ENCODE measurements around the gene SEMG1. TPM values are rescaled to one million over a fixed set of nuclear protein-coding genes. Genes with fewer than 3 reads are reported as not detected.

The SEMG1 gene
- total RNA-seq, 1 experiment from 2014 or later: 2.0 TPM

- WGBS (ENCODE audit: extremely low coverage, insufficient read length, low lambda C conversion rate): no CpG with 5 or more reads among the region's 4 CpGs
- H3K14ac ChIP-seq (ENCODE audit: insufficient read depth, low read length): no peak overlapping the region
- H2BK20ac ChIP-seq (ENCODE audit: low read depth, low read length, poor library complexity, severe bottlenecking): no peak overlapping the region
- no peak for TF ChIP-seq CTCF (conservative IDR thresholded peaks at IDR 0.05)
- H4K5ac ChIP-seq (ENCODE audit: insufficient read length, low read depth, low read length): no peak overlapping the region
- H3K4me1 Mint-ChIP-seq: no peaks in the 10 kb centered on the region
- H2BK15ac ChIP-seq (ENCODE audit: low read depth, low read length): no peak overlapping the region
- H3K27me3 ChIP-seq (ENCODE audit: insufficient read depth, low read length): no peaks in the 10 kb centered on the region
- no peak overlapping the region for H2AK5ac ChIP-seq (ENCODE audit: insufficient read length, low read length)
- no peaks in the 10 kb centered on the region for H3K4me1 ChIP-seq (ENCODE audit: insufficient read depth, low read length)
- no peak overlapping the region for H3K4me2 ChIP-seq (ENCODE audit: insufficient read depth, insufficient read length, low read length)
- no peaks in the 10 kb centered on the region for H3K9me3 Mint-ChIP-seq
- no peaks in the 10 kb centered on the region for H3K79me2 ChIP-seq (ENCODE audit: insufficient read depth, low read length)
- no peak overlapping the region for H4K8ac ChIP-seq (replicated peaks; ENCODE audit: insufficient read length, low read depth, low read length)
- peak overlapping the region in 1 of 3 experiments; percentile 31; a peak in 1 of 7 replicates for H3K27ac Mint-ChIP-seq
- H3K18ac ChIP-seq (ENCODE audit: insufficient read length, low read depth, low read length): no peak overlapping the region
- no peak overlapping the region for H2AFZ ChIP-seq (ENCODE audit: low read length)
- DNase-seq: no peak
- no peak overlapping the region for H3T11ph ChIP-seq (ENCODE audit: low read length)
- H3K36me3 Mint-ChIP-seq (ENCODE audit: insufficient read depth in 1 of 3, low read depth in 3 of 3): no peaks in the 10 kb centered on the region
- H2BK120ac ChIP-seq (ENCODE audit: low read depth, low read length, poor library complexity, severe bottlenecking): no peak overlapping the region
- no peak overlapping the region for H4K91ac ChIP-seq (ENCODE audit: insufficient read length, low read depth, low read length)
- H3K56ac ChIP-seq (ENCODE audit: insufficient read length, low read depth, low read length): no peak overlapping the region
- H2BK12ac ChIP-seq (ENCODE audit: insufficient read length, low read depth, low read length): no peak overlapping the region
- H3K23ac ChIP-seq (ENCODE audit: insufficient read length, low read depth, low read length): no peak overlapping the region
- H3K4ac ChIP-seq (ENCODE audit: low read depth, low read length): no peak overlapping the region
- no peaks in the 10 kb centered on the region for H3K79me1 ChIP-seq (ENCODE audit: insufficient read depth, low read depth, low read length, poor library complexity, severe bottlenecking)
- no peak overlapping the region for H2BK5ac ChIP-seq (ENCODE audit: insufficient read length, low read length)
- no peaks in the 10 kb centered on the region for H3K23me2 ChIP-seq (ENCODE audit: insufficient read length, low read depth, low read length, poor library complexity, severe bottlenecking)
- no peaks in the 10 kb centered on the region for H4K20me1 ChIP-seq (ENCODE audit: control insufficient read depth, insufficient read depth, insufficient read length)
- H3K9me3 ChIP-seq (ENCODE audit: control insufficient read depth, low read depth, low read length): no peaks in the 10 kb centered on the region
- peaks cover 34% of the 10 kb centered on the region for H3K27me3 Mint-ChIP-seq (ENCODE audit: low read depth)
- no peak overlapping the region for H3K4me3 Mint-ChIP-seq
- H3K9ac ChIP-seq (ENCODE audit: extremely low read depth, insufficient read length, low read length): no peak overlapping the region
- H3K27ac ChIP-seq (ENCODE audit: insufficient read length, low read depth, low read length): no peak overlapping the region
Observed at GRCh38 chr20:45218124-45218523, 11.3 kb downstream of the SEMG1 start.

Measured in H9 (cell line).